Measurements from ENCODE around the gene EHD2. TPM values are rescaled to one million over a fixed set of nuclear protein-coding genes. Genes with fewer than 3 reads are reported as not detected.

Gene EHD2
- total RNA-seq, 1 donor from 2014 or later = 1.2 TPM

- DNase-seq (ENCODE audit: low spot score in 2 of 2) = peak in 1 of 2 donors; percentile 71
Observed at GRCh38 chr19:47790398-47790814, 77.2 kb downstream of the EHD2 start.

GRCh38 chr19:47792616-47793015, 79.4 kb downstream of the EHD2 start:
- FAIRE-seq = no peak
- DNase-seq (ENCODE audit: low spot score in 2 of 2) = no peak

More at GRCh38 chr19:47790398-47790814, 77.2 kb downstream of the EHD2 start:
- FAIRE-seq = no peak

Small RNA genes lying within 50 kb of the gene (small RNA-seq; reads per million reads assigned to genes)
- not detected for gene SNORD23

Other genes starting within 250 kb of the EHD2 start
- 25.3 TPM for gene SLC8A2, start 241.5 kb upstream of the EHD2 start, total RNA-seq
- gene KPTN, start 229.2 kb upstream of the EHD2 start, total RNA-seq = 7.3 TPM
- gene NAPA, start 198.4 kb upstream of the EHD2 start, total RNA-seq = 43.2 TPM
- under 0.01 TPM for gene ZNF541, start 140.3 kb upstream of the EHD2 start, total RNA-seq
- gene BICRA, start 104.3 kb upstream of the EHD2 start, total RNA-seq = 4.1 TPM
- 88.0 TPM for gene NOP53, start 32.1 kb downstream of the EHD2 start, total RNA-seq
- 296 TPM for gene SELENOW, start 65.3 kb downstream of the EHD2 start, total RNA-seq
- gene TPRX1, start 91.1 kb downstream of the EHD2 start, total RNA-seq = not detected
- not detected for gene CRX, start 108.5 kb downstream of the EHD2 start, total RNA-seq
- gene TPRX2, start 145.8 kb downstream of the EHD2 start, total RNA-seq = not detected
- gene SULT2A1, start 172.9 kb downstream of the EHD2 start, total RNA-seq = not detected

All from frontal cortex (tissue), 4 donors.